Type B pancreatic cell (in vitro differentiated cells): ENCODE measurements around the gene RFC3. TPM values are rescaled to one million over a fixed set of nuclear protein-coding genes. Genes with fewer than 3 reads are reported as not detected.

Source experiments
- DNase-seq: peaks from one replicate; pipeline ENCODE4 v3.0.0; 2021; ENCODE audit warnings: mixed read lengths; ENCODE audit not compliant: unreplicated experiment; ENCODE audit errors: extremely low spot score
- H3K27ac Mint-ChIP-seq: 2 replicates; pipeline ENCODE4 v1.8.0; 2021; ENCODE audit warnings: mild to moderate bottlenecking, mixed read lengths
- H3K27me3 Mint-ChIP-seq: 2 replicates; pipeline ENCODE4 v1.8.0; 2021; ENCODE audit warnings: mixed read lengths
- H3K36me3 Mint-ChIP-seq: 2 replicates; pipeline ENCODE4 v1.8.0; 2021; ENCODE audit warnings: mixed read lengths
- H3K4me1 Mint-ChIP-seq: one replicate; pipeline ENCODE4 v1.8.0; 2021; ENCODE audit warnings: mixed read lengths; ENCODE audit not compliant: unreplicated experiment
- H3K4me3 Mint-ChIP-seq: 2 replicates; pipeline ENCODE4 v1.8.0; 2021; ENCODE audit warnings: mild to moderate bottlenecking, mixed read lengths
- H3K9me3 Mint-ChIP-seq: 2 replicates; pipeline ENCODE4 v1.8.0; 2021; ENCODE audit warnings: mixed read lengths
- total RNA-seq: library from RNA; stranded (reverse); gene quantifications from 2 replicates; pipeline ENCODE4 v1.2.1, GENCODE V29; 2021; ENCODE audit warnings: low replicate concordance
- TF ChIP-seq, protein P1 (sequence below): fragments of 200-600 bp; sonication (generic); conservative IDR thresholded peaks from 2 replicates; pipeline ENCODE4 v1.5.0; 2021; ENCODE audit warnings: antibody characterized with exemption, mild to moderate bottlenecking

The RFC3 gene
- total RNA-seq, 1 donor from 2014 or later: 30.0 TPM

DNA sequence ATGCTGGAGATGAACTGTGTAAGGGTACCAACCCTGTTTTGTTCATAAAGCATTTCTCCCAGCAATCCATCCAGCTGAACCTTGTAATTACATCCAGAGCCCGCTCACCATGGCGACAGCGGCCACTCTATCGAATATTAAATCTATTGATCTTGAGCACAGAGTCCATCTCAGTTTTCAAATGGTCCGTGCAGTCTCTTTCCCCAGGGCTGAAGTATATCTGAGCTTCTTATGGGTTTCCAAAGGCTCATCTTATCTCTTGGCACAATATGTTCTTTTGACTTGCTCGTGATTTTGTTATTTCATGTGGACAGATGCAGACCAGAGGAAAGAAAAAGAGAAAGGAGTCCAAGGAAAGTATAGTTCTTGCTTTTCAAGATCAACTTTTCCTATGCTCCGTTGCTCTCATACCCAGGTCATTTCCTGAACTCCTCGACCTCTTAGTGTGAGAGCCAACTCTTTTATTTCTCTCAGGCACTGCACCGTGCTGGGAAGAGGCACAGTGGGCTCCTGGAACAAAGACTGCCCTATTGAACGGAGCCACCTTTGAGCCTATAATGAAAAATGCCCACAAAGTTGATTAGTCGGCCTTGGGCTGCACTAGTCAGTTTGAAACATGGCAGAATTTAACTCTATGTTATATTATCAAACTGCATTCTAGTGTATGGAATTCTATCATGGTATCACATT lies 66.7 kb downstream of the RFC3 start:
- peaks cover 9% of the 10 kb centered on the region for H3K36me3 Mint-ChIP-seq
- H3K27me3 Mint-ChIP-seq: no peaks in the 10 kb centered on the region
- H3K4me3 Mint-ChIP-seq: peak overlapping the region; percentile 57
- H3K27ac Mint-ChIP-seq: no peak overlapping the region
- TF ChIP-seq, protein P1, sequence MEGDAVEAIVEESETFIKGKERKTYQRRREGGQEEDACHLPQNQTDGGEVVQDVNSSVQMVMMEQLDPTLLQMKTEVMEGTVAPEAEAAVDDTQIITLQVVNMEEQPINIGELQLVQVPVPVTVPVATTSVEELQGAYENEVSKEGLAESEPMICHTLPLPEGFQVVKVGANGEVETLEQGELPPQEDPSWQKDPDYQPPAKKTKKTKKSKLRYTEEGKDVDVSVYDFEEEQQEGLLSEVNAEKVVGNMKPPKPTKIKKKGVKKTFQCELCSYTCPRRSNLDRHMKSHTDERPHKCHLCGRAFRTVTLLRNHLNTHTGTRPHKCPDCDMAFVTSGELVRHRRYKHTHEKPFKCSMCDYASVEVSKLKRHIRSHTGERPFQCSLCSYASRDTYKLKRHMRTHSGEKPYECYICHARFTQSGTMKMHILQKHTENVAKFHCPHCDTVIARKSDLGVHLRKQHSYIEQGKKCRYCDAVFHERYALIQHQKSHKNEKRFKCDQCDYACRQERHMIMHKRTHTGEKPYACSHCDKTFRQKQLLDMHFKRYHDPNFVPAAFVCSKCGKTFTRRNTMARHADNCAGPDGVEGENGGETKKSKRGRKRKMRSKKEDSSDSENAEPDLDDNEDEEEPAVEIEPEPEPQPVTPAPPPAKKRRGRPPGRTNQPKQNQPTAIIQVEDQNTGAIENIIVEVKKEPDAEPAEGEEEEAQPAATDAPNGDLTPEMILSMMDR: no peak
- peaks cover 10% of the 10 kb centered on the region for H3K4me1 Mint-ChIP-seq
- no peaks in the 10 kb centered on the region for H3K9me3 Mint-ChIP-seq
- no peak for DNase-seq
